PC-9 (cell line): Measurements from ENCODE around the gene ECI1. TPM values are rescaled to one million over a fixed set of nuclear protein-coding genes. Genes with fewer than 3 reads are reported as not detected.
"Not testable (repeated sequence)": the region's sequence is repeated elsewhere in the genome, so short reads cannot be mapped to it uniquely, and the experiment has no call there.

ENCODE experiments used
- BruUV-seq: library from RNA; stranded (reverse); fragments of 400-500 nt; replicated peaks from 2 replicates; lab custom pipeline; 2021; lab: Mats Ljungman, UMichigan
- CTCF ChIA-PET: fragments of 300-600 bp; sonication (Branson Sonifier 250); formaldehyde crosslinking; loops from one replicate; lab custom pipeline; 2022; ENCODE audit warnings: antibody characterized with exemption; lab: Charles Lee
- POLR2A ChIA-PET: fragments of 300-600 bp; sonication (Branson Sonifier 250); formaldehyde crosslinking; loops from one replicate; lab custom pipeline; 2022; ENCODE audit warnings: antibody characterized with exemption; ENCODE audit not compliant: unreplicated experiment; lab: Charles Lee
- DNase-seq, 2 experiments: peaks; one replicate each; pipeline versions ENCODE4 v3.0.0 to v3.0.0-alpha.2; 2015 to 2022; ENCODE audit warnings: mixed read lengths in 1 of 2
- H2AFZ ChIP-seq: fragments of 200-600 bp; sonication (generic); 2 replicates; pipeline ENCODE4 v1.8.1; 2017; ENCODE audit warnings: antibody characterized with exemption
- H3F3A ChIP-seq: fragments of 200-600 bp; sonication (generic); 2 replicates; pipeline ENCODE4 v1.8.1; 2017; ENCODE audit warnings: antibody characterized with exemption, mild to moderate bottlenecking, low read depth; ENCODE audit not compliant: insufficient read depth
- H3K27ac ChIP-seq: fragments of 200-600 bp; sonication (generic); 2 replicates; pipeline ENCODE4 v1.6.1; 2016; ENCODE audit warnings: mixed run types
- H3K27me3 ChIP-seq: fragments of 200-600 bp; sonication (generic); 2 replicates; pipeline ENCODE4 v1.6.1; 2016; ENCODE audit warnings: low read depth, mixed run types; ENCODE audit not compliant: insufficient read depth
- H3K36me3 ChIP-seq: fragments of 200-600 bp; sonication (generic); 2 replicates; pipeline ENCODE4 v1.6.1; 2016; ENCODE audit warnings: low read depth, mixed run types
- H3K4me1 ChIP-seq: fragments of 200-600 bp; sonication (generic); replicated peaks from 2 replicates; pipeline ENCODE4 v1.6.1; 2016; ENCODE audit warnings: mixed run types; ENCODE audit not compliant: insufficient read depth
- H3K4me2 ChIP-seq: fragments of 200-600 bp; sonication (generic); 2 replicates; pipeline ENCODE4 v1.6.1; 2017; ENCODE audit warnings: mixed run types
- H3K4me3 ChIP-seq: fragments of 200-600 bp; sonication (generic); 2 replicates; pipeline ENCODE4 v1.6.1; 2016; ENCODE audit warnings: mixed run types
- H3K79me2 ChIP-seq: fragments of 200-600 bp; sonication (generic); 2 replicates; pipeline ENCODE4 v1.6.1; 2017; ENCODE audit warnings: low read depth, mixed run types
- H3K9me2 ChIP-seq: fragments of 200-600 bp; sonication (generic); 2 replicates; pipeline ENCODE4 v1.8.1; 2017; ENCODE audit warnings: mild to moderate bottlenecking; ENCODE audit not compliant: insufficient read depth
- H3K9me3 ChIP-seq: fragments of 200-600 bp; sonication (generic); 2 replicates; pipeline ENCODE4 v1.8.1; 2016; ENCODE audit warnings: low read depth; ENCODE audit not compliant: insufficient read depth
- H4K20me1 ChIP-seq: fragments of 200-600 bp; sonication (generic); 2 replicates; pipeline ENCODE4 v1.8.1; 2017; ENCODE audit not compliant: insufficient read depth
- CTCF ChIP-seq: fragments of 200-600 bp; sonication (generic); conservative IDR thresholded peaks from 2 replicates; pipeline ENCODE4 v1.6.1; 2017; ENCODE audit warnings: mixed run types, antibody characterized with exemption, mild to moderate bottlenecking, moderate library complexity
- EZH2 ChIP-seq: fragments of 200-600 bp; sonication (generic); IDR thresholded peaks from 2 replicates; pipeline ENCODE4 v1.8.0; 2017; ENCODE audit warnings: antibody characterized with exemption, low read depth
- intact Hi-C: fragments of 100-400 bp; cut with micrococcal nuclease; formaldehyde crosslinking; loops from one replicate; pipeline ENCODE4 v1.10.0; 2022; ENCODE audit not compliant: unreplicated experiment
- total RNA-seq: library from RNA; stranded (reverse); gene quantifications from 2 replicates; pipeline ENCODE4 v1.2.3, GENCODE V29; 2021

Gene ECI1
- total RNA-seq, 1 experiment from 2014 or later: 131 TPM

- ChIA-PET POLR2A (no interaction called here), CTCF (interaction anchor here (0.7 kb wide), 1 partner anchor 924 kb away, joined by 3 read pairs; no protein-coding TSS in a partner anchor)
- Histone ChIP-seq H3K4me2 (peak within 1 kb of the TSS; percentile 88), H2AFZ (peak within 1 kb of the TSS; percentile 91), H3K4me1 (peaks cover 15% of the 10 kb centered on the region), H3K36me3 (0 out of 2 replicates have a peak, but pooled peaks cover 6% of the 10 kb centered on the region), H3K79me2 (peaks cover 22% of the 10 kb centered on the region), H3K27me3 (no peaks in the 10 kb centered on the region), H3F3A (peaks cover 7% of the 10 kb centered on the region; the same call in 1 of the 2 replicates), H3K9me3 (no peaks in the 10 kb centered on the region), H4K20me1 (no peaks in the 10 kb centered on the region), H3K9me2 (no peaks in the 10 kb centered on the region), H3K27ac (peak within 1 kb of the TSS; percentile 67), H3K4me3 (peak within 1 kb of the TSS; percentile 91)
- intact Hi-C loops: no loop called here
- 0 out of 2 replicates have a peak, but pooled peaks have one; percentile 18 for TF ChIP-seq CTCF
- no peak for TF ChIP-seq EZH2
- DNase-seq: peak; percentile 56 to 90
- BruUV-seq: no TSS peak
These were observed 46.1 kb downstream of the ECI1 start, which contains the start of gene MLST8 for GRCh38 chr16:2205104-2205966. TSS of gene MLST8 (plus strand) at chr16:2205454. CDS start at chr16:2206086, 632 bp downstream.

- BruUV-seq: TSS peak; percentile 69
- CTCF ChIA-PET: interaction anchor here (0.6 to 0.7 kb wide), 2 partner anchors 47 to 108 kb away, joined by 3 to 4 read pairs; partner anchors contain the start of gene ECI1
These were observed 46.8 kb downstream of the ECI1 start for GRCh38 chr16:2204416-2205103.

GRCh38 chr16:2203119-2203688, 48.2 kb downstream of the ECI1 start:
- not testable (repeated sequence) for DNase-seq
- CTCF ChIA-PET: interaction anchor here (0.6 kb wide), 1 partner anchor 333 kb away, joined by 3 read pairs; no protein-coding TSS in a partner anchor

More at GRCh38 chr16:2204416-2205103, 46.8 kb downstream of the ECI1 start:
- peaks cover 22% of the 10 kb centered on the region for H3K79me2 ChIP-seq
- H3K9me2 ChIP-seq: no peaks in the 10 kb centered on the region
- POLR2A ChIA-PET: interaction anchor here (0.6 kb wide), 1 partner anchor 64 kb away, joined by 3 read pairs; no protein-coding TSS in a partner anchor
- peak overlapping the region; percentile 88 for H3K4me2 ChIP-seq
- H3F3A ChIP-seq: no peaks in the 10 kb centered on the region
- H4K20me1 ChIP-seq: no peaks in the 10 kb centered on the region
- no peaks in the 10 kb centered on the region for H3K27me3 ChIP-seq
- peaks cover 15% of the 10 kb centered on the region for H3K4me1 ChIP-seq
- no peaks in the 10 kb centered on the region for H3K9me3 ChIP-seq
- intact Hi-C loops: no loop called here
- TF ChIP-seq EZH2 (no peak), CTCF (no peak)
- DNase-seq: no peak
- peak overlapping the region; percentile 91 for H2AFZ ChIP-seq
- H3K36me3 ChIP-seq: 0 out of 2 replicates have a peak, but pooled peaks cover 6% of the 10 kb centered on the region
- peak overlapping the region; percentile 67 for H3K27ac ChIP-seq
- peak overlapping the region; percentile 91 for H3K4me3 ChIP-seq

More at GRCh38 chr16:2203119-2203688, 48.2 kb downstream of the ECI1 start:
- H3F3A ChIP-seq, H3K4me3 ChIP-seq, H4K20me1 ChIP-seq, H3K4me2 ChIP-seq, intact Hi-C loops, H3K9me2 ChIP-seq, H3K27ac ChIP-seq, BruUV-seq, H3K9me3 ChIP-seq, H3K36me3 ChIP-seq, H2AFZ ChIP-seq: not testable (repeated sequence)
- peaks cover 22% of the 10 kb centered on the region for H3K79me2 ChIP-seq
- POLR2A ChIA-PET: interaction anchor here (1.0 kb wide), 1 partner anchor 8 kb away, joined by 3 read pairs; no protein-coding TSS in a partner anchor
- H3K4me1 ChIP-seq: peaks cover 15% of the 10 kb centered on the region
- H3K27me3 ChIP-seq: peaks cover 10% of the 10 kb centered on the region; the same call in 1 of the 2 replicates
